Thymus (tissue), 11 donors: ENCODE results near the gene AUTS2. TPM values are rescaled to one million over a fixed set of nuclear protein-coding genes. Genes with fewer than 3 reads are reported as not detected.
A peak's percentile ranks its signal among the peaks of the same experiment; 100 is the strongest.
"Not testable (repeated sequence)": the region's sequence is repeated elsewhere in the genome, so short reads cannot be mapped to it uniquely, and the experiment has no call there.

Source experiments
- DNase-seq, 9 donors: peaks; one replicate each; pipeline ENCODE4 v3.0.0-alpha.2; 2013; ENCODE audit warnings: low spot score in 9 of 9, low read depth in 6 of 9, missing footprints in 1 of 9
- H3K27ac ChIP-seq, 2 donors: one replicate each; pipeline ENCODE4 v1.5.1; 2013; ENCODE audit warnings: control low read depth in 1 of 2, low read depth in 1 of 2, low read length in 1 of 2, mild to moderate bottlenecking in 1 of 2, moderate library complexity in 1 of 2
- H3K27me3 ChIP-seq, 2 donors: one replicate each; pipeline ENCODE4 v1.5.1; 2013; ENCODE audit warnings: low read length in 1 of 2; ENCODE audit not compliant: control insufficient read depth in 2 of 2, insufficient read depth in 1 of 2
- H3K36me3 ChIP-seq, 2 donors: one replicate each; pipeline ENCODE4 v1.5.1; 2013; ENCODE audit warnings: low read length in 1 of 2, mild to moderate bottlenecking in 1 of 2, moderate library complexity in 1 of 2; ENCODE audit not compliant: control insufficient read depth in 2 of 2, insufficient read depth in 2 of 2
- H3K4me1 ChIP-seq, 2 donors: one replicate each; pipeline ENCODE4 v1.5.1; 2013; ENCODE audit warnings: low read length in 2 of 2; ENCODE audit not compliant: control insufficient read depth in 2 of 2, insufficient read depth in 2 of 2
- H3K4me3 ChIP-seq, 2 donors: one replicate each; pipeline ENCODE4 v1.5.1; 2013; ENCODE audit warnings: low read length in 2 of 2, control low read depth in 1 of 2, mild to moderate bottlenecking in 1 of 2
- H3K9me3 ChIP-seq, 2 donors: one replicate each; pipeline ENCODE4 v1.5.1; 2013; ENCODE audit warnings: low read length in 1 of 2, mild to moderate bottlenecking in 1 of 2; ENCODE audit not compliant: control insufficient read depth in 2 of 2, insufficient read depth in 1 of 2
- WGBS: extraction: QIAGEN DNeasy Blood & Tissue Kit; methylation state at CpG from one replicate; pipeline ENCODE4 v1.1.7; 2013; 5-methylcytosine and 5-hydroxymethylcytosine counted together
- polyA plus RNA-seq: library from polyadenylated mRNA; stranded (reverse); fragments of 200-250 nt; gene quantifications from one replicate; pipeline ENCODE4 v1.2.3, GENCODE V29; 2013
- total RNA-seq: library from RNA; stranded (reverse); fragments of 120-200 nt; gene quantifications from one replicate; pipeline ENCODE4 v1.2.4, GENCODE V29; 2013
- donor health status: healthy.

Gene AUTS2
- total and polyA plus RNA-seq, 2 donors = 9.2 to 17.1 TPM

- peaks cover 2 to 15% of the 10 kb centered on the region in 2 donors for H3K9me3 ChIP-seq
- 12% methylated on average over 6 of the region's 6 CpGs for WGBS
- H3K4me1 ChIP-seq = peaks cover 6 to 7% of the 10 kb centered on the region in 2 donors
- peak overlapping the region in 1 of 2 donors; percentile 30 for H3K27ac ChIP-seq
- H3K27me3 ChIP-seq = no peaks in the 10 kb centered on the region
- no peak overlapping the region for H3K4me3 ChIP-seq
- H3K36me3 ChIP-seq = no peaks in the 10 kb centered on the region
- peak in 1 of 9 donors; percentile 41 for DNase-seq
Observed at GRCh38 chr7:70797109-70797514, 1198.8 kb downstream of the AUTS2 start.

GRCh38 chr7:70799841-70800405 lies 1201.6 kb downstream of the AUTS2 start:
- 97% methylated on average over 4 of the region's 4 CpGs for WGBS
- H3K4me1 ChIP-seq = peaks cover 6 to 7% of the 10 kb centered on the region in 2 donors
- peaks cover 2 to 15% of the 10 kb centered on the region in 2 donors for H3K9me3 ChIP-seq
- H3K27ac ChIP-seq = no peak overlapping the region
- DNase-seq = no peak
- no peaks in the 10 kb centered on the region for H3K27me3 ChIP-seq
- no peak overlapping the region for H3K4me3 ChIP-seq
- H3K36me3 ChIP-seq = no peaks in the 10 kb centered on the region

- H3K36me3 ChIP-seq = no peaks in the 10 kb centered on the region
- no peaks in the 10 kb centered on the region for H3K27me3 ChIP-seq
- H3K4me3 ChIP-seq = no peak overlapping the region
- no peak overlapping the region for H3K27ac ChIP-seq
- 91% methylated on average over 7 of the region's 7 CpGs for WGBS
- peaks cover 0 to 8% of the 10 kb centered on the region in 2 donors for H3K9me3 ChIP-seq
- no peaks in the 10 kb centered on the region for H3K4me1 ChIP-seq
- no peak for DNase-seq
Observed at GRCh38 chr7:70805360-70805759, 1207.1 kb downstream of the AUTS2 start.

- 88% methylated on average over 11 of the region's 11 CpGs for WGBS
- no peak for DNase-seq
Observed at GRCh38 chr7:70807650-70808049, 1209.4 kb downstream of the AUTS2 start.

GRCh38 chr7:70808876-70809275 lies 1210.6 kb downstream of the AUTS2 start:
- Histone ChIP-seq H3K4me3 (no peak overlapping the region), H3K27ac (no peak overlapping the region), H3K4me1 (no peaks in the 10 kb centered on the region), H3K9me3 (no peaks in the 10 kb centered on the region), H3K27me3 (no peaks in the 10 kb centered on the region), H3K36me3 (no peaks in the 10 kb centered on the region)
- 21% methylated on average over 6 of the region's 6 CpGs for WGBS
- DNase-seq = no peak

More at GRCh38 chr7:70807650-70808049, 1209.4 kb downstream of the AUTS2 start:
- H3K27ac ChIP-seq = no peak overlapping the region
- H3K36me3 ChIP-seq = no peaks in the 10 kb centered on the region
- H3K4me1 ChIP-seq = no peaks in the 10 kb centered on the region
- no peaks in the 10 kb centered on the region for H3K27me3 ChIP-seq
- H3K9me3 ChIP-seq = no peaks in the 10 kb centered on the region
- H3K4me3 ChIP-seq = no peak overlapping the region

- no peaks in the 10 kb centered on the region for H3K27me3 ChIP-seq
- H3K36me3 ChIP-seq = no peaks in the 10 kb centered on the region
- no peaks in the 10 kb centered on the region for H3K9me3 ChIP-seq
- 96% methylated on average over 3 of the region's 3 CpGs for WGBS
- H3K27ac ChIP-seq = no peak overlapping the region
- H3K4me1 ChIP-seq = no peaks in the 10 kb centered on the region
- DNase-seq = no peak
- no peak overlapping the region for H3K4me3 ChIP-seq
Observed at GRCh38 chr7:70810558-70811139, 1212.4 kb downstream of the AUTS2 start.

- H3K27me3 ChIP-seq = no peaks in the 10 kb centered on the region
- H3K9me3 ChIP-seq = no peaks in the 10 kb centered on the region
- H3K4me3 ChIP-seq = no peak overlapping the region
- no peaks in the 10 kb centered on the region for H3K36me3 ChIP-seq
- H3K4me1 ChIP-seq = no peaks in the 10 kb centered on the region
- H3K27ac ChIP-seq = no peak overlapping the region
- DNase-seq = no peak
- 74% methylated on average over 3 of the region's 3 CpGs for WGBS
Observed at GRCh38 chr7:70812511-70812910, 1214.2 kb downstream of the AUTS2 start.

- H3K4me1 ChIP-seq, H3K9me3 ChIP-seq, H3K4me3 ChIP-seq, H3K27me3 ChIP-seq, H3K36me3 ChIP-seq, H3K27ac ChIP-seq, DNase-seq: not testable (repeated sequence)
- WGBS = 92% methylated on average over 6 of the region's 6 CpGs
Observed at GRCh38 chr7:70822490-70822889, 1224.2 kb downstream of the AUTS2 start.

GRCh38 chr7:70829221-70830059 lies 1231.2 kb downstream of the AUTS2 start:
- WGBS = 5% methylated on average over 29 of the region's 29 CpGs
- Histone ChIP-seq H3K36me3 (no peaks in the 10 kb centered on the region), H3K27ac (no peak overlapping the region), H3K4me3 (no peak overlapping the region), H3K27me3 (peaks cover 6 to 9% of the 10 kb centered on the region in 2 donors), H3K4me1 (peaks cover 0 to 5% of the 10 kb centered on the region in 2 donors), H3K9me3 (no peaks in the 10 kb centered on the region)
- peak; percentile 2 to 73 (median 53) for DNase-seq
